Neuronal stem cell (in vitro differentiated cells): ENCODE results near the gene XCL2.

Source experiments
- DNase-seq: peaks from one replicate; pipeline ENCODE4 v3.0.0-alpha.2; 2013; ENCODE audit warnings: low spot score
- H2AFZ ChIP-seq: one replicate; pipeline ENCODE4 v1.6.1; 2013; ENCODE audit warnings: mild to moderate bottlenecking, low read length, inconsistent platforms
- H2AK5ac ChIP-seq: 2 replicates; pipeline ENCODE4 v1.6.1; 2013; ENCODE audit warnings: low read depth, mild to moderate bottlenecking, inconsistent platforms, low read length, moderate library complexity, mixed read lengths
- H2BK120ac ChIP-seq: 2 replicates; pipeline ENCODE4 v1.6.1; 2013; ENCODE audit warnings: low read depth, mild to moderate bottlenecking, inconsistent platforms, low read length, moderate library complexity, mixed read lengths
- H2BK12ac ChIP-seq: one replicate; pipeline ENCODE4 v1.6.1; 2013; ENCODE audit warnings: low read length, inconsistent platforms
- H2BK15ac ChIP-seq: 2 replicates; pipeline ENCODE4 v1.6.1; 2013; ENCODE audit warnings: mild to moderate bottlenecking, low read length, inconsistent platforms, mixed read lengths
- H2BK5ac ChIP-seq: one replicate; pipeline ENCODE4 v1.6.1; 2013; ENCODE audit warnings: inconsistent platforms, mild to moderate bottlenecking, low read length, moderate library complexity
- H3K14ac ChIP-seq: one replicate; pipeline ENCODE4 v1.6.1; 2013; ENCODE audit warnings: low read length, inconsistent platforms
- H3K18ac ChIP-seq: 2 replicates; pipeline ENCODE4 v1.6.1; 2013; ENCODE audit warnings: low read length, inconsistent platforms
- H3K23ac ChIP-seq: 2 replicates; pipeline ENCODE4 v1.6.1; 2013; ENCODE audit warnings: low read depth, mild to moderate bottlenecking, mixed read lengths, low read length, inconsistent platforms; ENCODE audit not compliant: poor library complexity
- H3K27ac ChIP-seq: replicated peaks from 3 replicates; pipeline ENCODE4 v1.5.1; 2013; ENCODE audit warnings: low read length, inconsistent platforms
- H3K27me3 ChIP-seq, 3 experiments: 2 replicates each; pipeline ENCODE4 v1.6.1; 2013; ENCODE audit warnings: low read length in 3 of 3, mild to moderate bottlenecking in 2 of 3, inconsistent platforms in 1 of 3, low read depth in 1 of 3, mixed read lengths in 1 of 3, moderate library complexity in 1 of 3; ENCODE audit not compliant: control insufficient read depth in 3 of 3, insufficient read depth in 3 of 3
- H3K36me3 ChIP-seq, 2 donors: replicated peaks in 1 of 2; 2 replicates each; pipeline ENCODE4 v1.6.1; 2013; ENCODE audit warnings: low read length in 2 of 2; ENCODE audit not compliant: control insufficient read depth in 2 of 2, insufficient read depth in 2 of 2
- H3K4ac ChIP-seq: 2 replicates; pipeline ENCODE4 v1.6.1; 2013; ENCODE audit warnings: inconsistent platforms, mild to moderate bottlenecking, low read length, moderate library complexity
- H3K4me1 ChIP-seq, 2 donors: 1 replicate in 1 of 2; 2 replicates in 1 of 2; pipeline ENCODE4 v1.6.1; 2013; ENCODE audit warnings: low read length in 2 of 2, low read depth in 1 of 2; ENCODE audit not compliant: control insufficient read depth in 2 of 2, insufficient read depth in 1 of 2
- H3K4me2 ChIP-seq: one replicate; pipeline ENCODE4 v1.6.1; 2013; ENCODE audit warnings: mild to moderate bottlenecking, low read length, inconsistent platforms; ENCODE audit not compliant: insufficient read depth, poor library complexity, severe bottlenecking
- H3K4me3 ChIP-seq, 2 donors: 2 replicates each; pipeline ENCODE4 v1.5.1; 2013; ENCODE audit warnings: low read length in 2 of 2, mild to moderate bottlenecking in 2 of 2, inconsistent platforms in 1 of 2, moderate library complexity in 1 of 2
- H3K79me1 ChIP-seq: one replicate; pipeline ENCODE4 v1.6.1; 2013; ENCODE audit warnings: low read depth, mild to moderate bottlenecking, inconsistent platforms, low read length, moderate library complexity
- H3K9ac ChIP-seq: one replicate; pipeline ENCODE4 v1.6.1; 2013; ENCODE audit warnings: mild to moderate bottlenecking, low read depth, low read length, inconsistent platforms; ENCODE audit not compliant: poor library complexity
- H3K9me3 ChIP-seq, 2 donors: replicated peaks in 1 of 2; 2 replicates each; pipeline versions ENCODE3 to v1.6.1; 2013; ENCODE audit warnings: low read length in 2 of 2, mild to moderate bottlenecking in 2 of 2, inconsistent platforms in 1 of 2, low read depth in 1 of 2, mixed read lengths in 1 of 2, moderate library complexity in 1 of 2; ENCODE audit not compliant: control insufficient read depth in 2 of 2, insufficient read depth in 1 of 2
- H4K8ac ChIP-seq: one replicate; pipeline ENCODE4 v1.6.1; 2013; ENCODE audit warnings: low read depth, mild to moderate bottlenecking, inconsistent platforms, low read length, moderate library complexity
- H4K91ac ChIP-seq: one replicate; pipeline ENCODE4 v1.6.1; 2013; ENCODE audit warnings: low read length, low read depth, mild to moderate bottlenecking, inconsistent platforms; ENCODE audit not compliant: poor library complexity
- WGBS, 2 donors: extraction: QIAGEN DNeasy Blood & Tissue Kit; methylation state at CpG; one replicate each; pipeline ENCODE4 v1.1.7; 2013; ENCODE audit warnings: missing lambda C conversion rate in 2 of 2, mixed read lengths in 1 of 2; ENCODE audit not compliant: insufficient read length in 2 of 2, insufficient replicate concordance in 1 of 2; ENCODE audit errors: extremely low coverage in 2 of 2; 5-methylcytosine and 5-hydroxymethylcytosine counted together

Gene XCL2

DNA sequence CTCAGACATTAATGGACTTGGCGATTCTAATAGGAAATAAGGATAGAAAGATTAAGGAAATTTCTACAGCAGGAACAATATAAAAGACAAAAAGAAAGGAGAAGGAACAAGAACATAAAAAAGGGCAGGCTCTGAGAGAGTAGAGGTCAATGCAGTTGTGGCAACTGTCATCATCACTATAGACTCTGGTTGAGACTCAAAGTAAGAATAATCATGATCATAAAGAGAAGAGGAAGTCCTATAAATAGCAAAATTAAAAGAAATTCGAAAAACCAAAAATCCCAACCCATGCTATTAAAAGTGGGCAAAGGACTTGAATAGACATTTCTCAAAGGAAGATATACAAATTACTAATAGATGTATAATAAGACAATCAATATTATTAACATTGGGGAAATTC, 18.2 kb upstream of the XCL2 start:
- H2BK120ac ChIP-seq, result no peak overlapping the region
- no peak overlapping the region for H2AK5ac ChIP-seq
- H3K79me1 ChIP-seq, result no peaks in the 10 kb centered on the region
- DNase-seq, result no peak
- no peak overlapping the region for H2BK5ac ChIP-seq
- no peak overlapping the region for H3K9ac ChIP-seq
- no peak overlapping the region for H4K8ac ChIP-seq
- H3K18ac ChIP-seq, result no peak overlapping the region
- no peak overlapping the region for H3K4me3 ChIP-seq
- H2BK12ac ChIP-seq, result no peak overlapping the region
- H3K36me3 ChIP-seq, result no peaks in the 10 kb centered on the region
- no peaks in the 10 kb centered on the region for H3K4me1 ChIP-seq
- H2AFZ ChIP-seq, result no peak overlapping the region
- no peak overlapping the region for H3K4me2 ChIP-seq
- no peak overlapping the region for H3K27ac ChIP-seq
- H3K14ac ChIP-seq, result no peak overlapping the region
- no peak overlapping the region for H3K23ac ChIP-seq
- H3K4ac ChIP-seq, result no peak overlapping the region
- H3K27me3 ChIP-seq, result no peaks in the 10 kb centered on the region
- no peaks in the 10 kb centered on the region for H3K9me3 ChIP-seq
- no peak overlapping the region for H2BK15ac ChIP-seq
- no peak overlapping the region for H4K91ac ChIP-seq
- no CpG with 5 or more reads among the region's 2 CpGs for WGBS, 2 donors

DNA sequence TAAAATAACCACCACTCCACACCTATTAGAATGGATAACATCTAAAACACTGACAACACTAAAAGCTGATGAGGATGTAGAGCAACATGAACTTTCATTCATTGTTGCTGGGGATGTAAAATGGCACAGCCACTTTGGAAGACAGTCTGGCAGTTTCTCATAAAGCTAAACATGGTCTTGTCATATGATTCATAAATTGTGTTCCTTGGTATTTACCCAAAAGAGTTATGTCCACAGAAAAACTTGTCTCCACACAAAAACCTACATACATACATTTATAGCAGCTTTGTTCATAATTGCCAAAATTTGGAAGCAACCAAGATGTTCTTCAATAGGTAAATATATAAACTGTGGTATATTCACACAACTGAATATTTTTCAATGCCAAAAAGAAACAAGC, 16.6 kb upstream of the XCL2 start:
- Histone ChIP-seq H3K4me1 (no peaks in the 10 kb centered on the region), H3K23ac (no peak overlapping the region), H3K4me2 (no peak overlapping the region), H3K9me3 (no peaks in the 10 kb centered on the region), H2AK5ac (no peak overlapping the region), H2BK12ac (no peak overlapping the region), H3K4me3 (no peak overlapping the region), H3K9ac (no peak overlapping the region), H3K36me3 (no peaks in the 10 kb centered on the region), H3K27ac (no peak overlapping the region), H2BK15ac (no peak overlapping the region), H2BK120ac (no peak overlapping the region), H3K79me1 (no peaks in the 10 kb centered on the region), H2BK5ac (no peak overlapping the region), H3K18ac (no peak overlapping the region), H4K8ac (no peak overlapping the region), H3K4ac (no peak overlapping the region), H3K14ac (no peak overlapping the region), H3K27me3 (no peaks in the 10 kb centered on the region), H2AFZ (no peak overlapping the region), H4K91ac (no peak overlapping the region)
- no peak for DNase-seq

DNA sequence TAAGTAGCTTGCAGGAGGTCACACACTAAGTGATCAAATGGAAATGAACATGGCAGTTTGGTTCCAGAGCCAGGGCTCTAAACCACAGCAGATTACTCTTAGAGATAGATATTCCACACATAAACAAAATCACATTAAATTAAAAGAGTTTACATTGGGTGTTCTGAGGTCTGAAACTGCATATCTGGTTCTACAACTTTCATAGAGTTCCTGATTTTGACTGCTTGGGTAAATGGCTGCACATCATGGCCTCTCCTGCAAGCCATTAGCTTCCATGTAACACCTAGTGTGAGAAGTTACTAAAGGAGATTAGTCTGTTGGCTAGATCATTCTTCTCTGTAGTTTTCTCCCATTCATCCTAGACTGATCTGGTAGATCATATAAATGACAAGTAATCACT, 12.8 kb upstream of the XCL2 start:
- no peak overlapping the region for H2BK12ac ChIP-seq
- no peak overlapping the region for H3K4me2 ChIP-seq
- H3K27me3 ChIP-seq, result no peaks in the 10 kb centered on the region
- H4K8ac ChIP-seq, result no peak overlapping the region
- no peak overlapping the region for H2AFZ ChIP-seq
- no peak overlapping the region for H3K18ac ChIP-seq
- H3K79me1 ChIP-seq, result no peaks in the 10 kb centered on the region
- no peak overlapping the region for H2BK120ac ChIP-seq
- H2BK15ac ChIP-seq, result no peak overlapping the region
- no peaks in the 10 kb centered on the region for H3K9me3 ChIP-seq
- H3K23ac ChIP-seq, result no peak overlapping the region
- no peak overlapping the region for H3K4ac ChIP-seq
- H3K14ac ChIP-seq, result no peak overlapping the region
- no peak overlapping the region for H3K9ac ChIP-seq
- no peak overlapping the region for H2BK5ac ChIP-seq
- DNase-seq, result no peak
- no peak overlapping the region for H3K27ac ChIP-seq
- H3K4me3 ChIP-seq, result no peak overlapping the region
- no peaks in the 10 kb centered on the region for H3K4me1 ChIP-seq
- H2AK5ac ChIP-seq, result no peak overlapping the region
- no peaks in the 10 kb centered on the region for H3K36me3 ChIP-seq
- no peak overlapping the region for H4K91ac ChIP-seq

- Histone ChIP-seq H2AFZ (no peak overlapping the region), H2AK5ac (no peak overlapping the region), H3K23ac (no peak overlapping the region), H2BK120ac (no peak overlapping the region), H3K4ac (no peak overlapping the region), H3K27ac (no peak overlapping the region), H4K8ac (no peak overlapping the region), H4K91ac (no peak overlapping the region), H3K4me2 (no peak overlapping the region), H3K9ac (no peak overlapping the region), H3K9me3 (no peaks in the 10 kb centered on the region), H3K79me1 (no peaks in the 10 kb centered on the region), H3K14ac (no peak overlapping the region), H3K18ac (no peak overlapping the region), H3K36me3 (no peaks in the 10 kb centered on the region), H2BK15ac (no peak overlapping the region), H3K27me3 (no peaks in the 10 kb centered on the region), H2BK12ac (no peak overlapping the region), H2BK5ac (no peak overlapping the region), H3K4me1 (no peaks in the 10 kb centered on the region), H3K4me3 (no peak overlapping the region)
- WGBS, 2 donors, result no CpG with 5 or more reads among the region's 3 CpGs
- DNase-seq, result no peak
Measured at GRCh38 chr1:168555508-168556046, 11.8 kb upstream of the XCL2 start.
